ENCODE data around the gene GABARAP.

The GABARAP gene

DNA sequence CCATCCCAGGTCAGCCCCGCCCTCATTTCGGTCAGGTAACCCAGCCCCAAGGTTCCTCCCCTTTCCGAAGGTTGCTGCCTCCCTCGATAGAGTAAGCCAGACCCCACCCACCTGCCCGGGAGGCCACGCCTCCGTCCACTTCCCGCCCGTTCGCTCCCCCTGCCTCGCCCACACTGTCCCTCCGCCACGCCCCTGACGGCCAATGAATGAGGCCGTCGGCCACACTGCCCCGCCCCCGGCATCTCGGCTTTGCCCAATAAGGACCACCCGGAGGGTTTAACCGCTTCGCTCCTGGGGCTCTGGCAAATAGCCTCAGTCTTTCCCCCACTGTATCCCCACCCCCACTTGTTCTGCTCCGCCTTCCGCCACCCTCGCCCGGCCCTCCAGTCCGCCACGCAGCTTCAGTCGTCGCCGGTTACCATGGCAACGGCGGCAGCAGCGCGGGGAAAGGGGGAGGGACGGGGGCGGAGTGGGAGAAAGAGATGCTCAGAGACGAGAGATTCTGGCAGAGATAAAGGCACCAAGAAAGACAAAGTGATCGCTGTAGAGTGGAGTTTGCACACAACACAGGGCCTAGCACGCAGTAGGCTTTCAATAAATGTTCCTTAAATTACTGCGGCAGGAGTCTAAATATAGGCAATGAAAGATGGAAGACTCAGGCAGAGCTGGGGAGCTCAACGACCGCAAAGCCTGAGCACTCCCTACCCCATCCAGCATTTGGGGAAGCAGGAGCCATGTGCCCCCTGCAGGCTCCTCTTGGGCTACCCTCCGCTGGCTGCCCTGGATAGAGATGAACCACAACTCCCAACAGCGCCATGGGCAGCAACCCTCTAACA is 27.7 kb downstream of the GABARAP start (continued):
- TF ChIP-seq, protein P1, sequence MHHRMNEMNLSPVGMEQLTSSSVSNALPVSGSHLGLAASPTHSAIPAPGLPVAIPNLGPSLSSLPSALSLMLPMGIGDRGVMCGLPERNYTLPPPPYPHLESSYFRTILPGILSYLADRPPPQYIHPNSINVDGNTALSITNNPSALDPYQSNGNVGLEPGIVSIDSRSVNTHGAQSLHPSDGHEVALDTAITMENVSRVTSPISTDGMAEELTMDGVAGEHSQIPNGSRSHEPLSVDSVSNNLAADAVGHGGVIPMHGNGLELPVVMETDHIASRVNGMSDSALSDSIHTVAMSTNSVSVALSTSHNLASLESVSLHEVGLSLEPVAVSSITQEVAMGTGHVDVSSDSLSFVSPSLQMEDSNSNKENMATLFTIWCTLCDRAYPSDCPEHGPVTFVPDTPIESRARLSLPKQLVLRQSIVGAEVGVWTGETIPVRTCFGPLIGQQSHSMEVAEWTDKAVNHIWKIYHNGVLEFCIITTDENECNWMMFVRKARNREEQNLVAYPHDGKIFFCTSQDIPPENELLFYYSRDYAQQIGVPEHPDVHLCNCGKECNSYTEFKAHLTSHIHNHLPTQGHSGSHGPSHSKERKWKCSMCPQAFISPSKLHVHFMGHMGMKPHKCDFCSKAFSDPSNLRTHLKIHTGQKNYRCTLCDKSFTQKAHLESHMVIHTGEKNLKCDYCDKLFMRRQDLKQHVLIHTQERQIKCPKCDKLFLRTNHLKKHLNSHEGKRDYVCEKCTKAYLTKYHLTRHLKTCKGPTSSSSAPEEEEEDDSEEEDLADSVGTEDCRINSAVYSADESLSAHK (tag by site-specific recombination; IDR thresholded peaks at IDR 0.05), result no peak
- TF ChIP-seq ZNF792 (tag by site-specific recombination; IDR thresholded peaks at IDR 0.05), result no peak
- TF ChIP-seq BCL11B (tag by site-specific recombination; IDR thresholded peaks at IDR 0.05; ENCODE audit: low read depth), result no peak
- no peak for TF ChIP-seq ZSCAN4 (tag by site-specific recombination; IDR thresholded peaks at IDR 0.05)
- no peak; the same call in 1 of the 2 replicates for TF ChIP-seq YY2 (tag by site-specific recombination; IDR thresholded peaks at IDR 0.05)
- TF ChIP-seq ZIC2 (tag by site-specific recombination; IDR thresholded peaks at IDR 0.05), result peak; percentile 85
- 0 out of 2 replicates have a peak, but pooled peaks have one; percentile 49 for TF ChIP-seq ZFP69B (tag by site-specific recombination; IDR thresholded peaks at IDR 0.05)
- TF ChIP-seq ZNF302 (tag by site-specific recombination; IDR thresholded peaks at IDR 0.05; ENCODE audit: low read depth), result no peak
- TF ChIP-seq ZNF184 (tag by site-specific recombination; IDR thresholded peaks at IDR 0.05), result no peak
- TF ChIP-seq ZNF324 (tag by site-specific recombination; IDR thresholded peaks at IDR 0.05), result peak; percentile 54; the same call in 1 of the 2 replicates
- TF ChIP-seq ZNF596 (tag by site-specific recombination; IDR thresholded peaks at IDR 0.05), result no peak
- no peak for TF ChIP-seq ZNF248 (tag by site-specific recombination; IDR thresholded peaks at IDR 0.05)
- no peak for TF ChIP-seq ZBTB20 (tag by site-specific recombination; IDR thresholded peaks at IDR 0.05)
- peak; percentile 97 for TF ChIP-seq ZBTB17 (tag by site-specific recombination; IDR thresholded peaks at IDR 0.05)
- peak; percentile 95 for TF ChIP-seq EGR2 (tag by site-specific recombination; IDR thresholded peaks at IDR 0.05; ENCODE audit: low read depth)
- peak; percentile 33; the same call in 1 of the 2 replicates for TF ChIP-seq SCRT2 (tag by site-specific recombination; IDR thresholded peaks at IDR 0.05)
- TF ChIP-seq ZNF366 (tag by site-specific recombination; conservative IDR thresholded peaks at IDR 0.05), result peak; percentile 95
- no peak for TF ChIP-seq ZNF169 (tag by site-specific recombination; IDR thresholded peaks at IDR 0.05)
- TF ChIP-seq ZNF18 (tag by site-specific recombination; IDR thresholded peaks at IDR 0.05), result no peak
- no peak for TF ChIP-seq ZNF114 (tag by site-specific recombination; IDR thresholded peaks at IDR 0.05)
- no peak for TF ChIP-seq ZNF426 (tag by site-specific recombination; IDR thresholded peaks at IDR 0.05)
- TF ChIP-seq KLF1 (tag by site-specific recombination; IDR thresholded peaks at IDR 0.05), result peak; percentile 88
- TF ChIP-seq KLF10 (tag by site-specific recombination; IDR thresholded peaks at IDR 0.05), result peak; percentile 82
- no peak for TF ChIP-seq FEZF1 (tag by site-specific recombination; IDR thresholded peaks at IDR 0.05)
- TF ChIP-seq ZNF146 (tag by site-specific recombination; IDR thresholded peaks at IDR 0.05), result no peak
- TF ChIP-seq ELK4 (IDR thresholded peaks at IDR 0.05; ENCODE audit: borderline replicate concordance, low read depth, low read length), result no peak
- no peak for TF ChIP-seq ZNF558 (tag by site-specific recombination; IDR thresholded peaks at IDR 0.05)
- TF ChIP-seq, protein P2, sequence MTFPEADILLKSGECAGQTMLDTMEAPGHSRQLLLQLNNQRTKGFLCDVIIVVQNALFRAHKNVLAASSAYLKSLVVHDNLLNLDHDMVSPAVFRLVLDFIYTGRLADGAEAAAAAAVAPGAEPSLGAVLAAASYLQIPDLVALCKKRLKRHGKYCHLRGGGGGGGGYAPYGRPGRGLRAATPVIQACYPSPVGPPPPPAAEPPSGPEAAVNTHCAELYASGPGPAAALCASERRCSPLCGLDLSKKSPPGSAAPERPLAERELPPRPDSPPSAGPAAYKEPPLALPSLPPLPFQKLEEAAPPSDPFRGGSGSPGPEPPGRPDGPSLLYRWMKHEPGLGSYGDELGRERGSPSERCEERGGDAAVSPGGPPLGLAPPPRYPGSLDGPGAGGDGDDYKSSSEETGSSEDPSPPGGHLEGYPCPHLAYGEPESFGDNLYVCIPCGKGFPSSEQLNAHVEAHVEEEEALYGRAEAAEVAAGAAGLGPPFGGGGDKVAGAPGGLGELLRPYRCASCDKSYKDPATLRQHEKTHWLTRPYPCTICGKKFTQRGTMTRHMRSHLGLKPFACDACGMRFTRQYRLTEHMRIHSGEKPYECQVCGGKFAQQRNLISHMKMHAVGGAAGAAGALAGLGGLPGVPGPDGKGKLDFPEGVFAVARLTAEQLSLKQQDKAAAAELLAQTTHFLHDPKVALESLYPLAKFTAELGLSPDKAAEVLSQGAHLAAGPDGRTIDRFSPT (tag by site-specific recombination; IDR thresholded peaks at IDR 0.05), result peak; percentile 73
